Measurements from ENCODE around the gene TNS4. TPM values are rescaled to one million over a fixed set of nuclear protein-coding genes. Genes with fewer than 3 reads are reported as not detected.
A peak's percentile ranks its signal among the peaks of the same experiment; 100 is the strongest.

The TNS4 gene
- total RNA-seq, 1 experiment from 2014 or later = 522 TPM

- BruUV-seq (replicated peaks) = no TSS peak
- ChIA-PET POLR2A (interaction anchor here (0.6 to 13.6 kb wide), 12 partner anchors 10 to 124 kb away, joined by 3 to 472 read pairs (median 5); partner anchors contain the start of genes TNS4 and TOP2A), CTCF (interaction anchor here (0.5 to 9.8 kb wide), 6 partner anchors 8 to 98 kb away, joined by 3 to 90 read pairs (median 4); no protein-coding TSS in a partner anchor)
- peak overlapping the region; percentile 89 for H3K27ac Mint-ChIP-seq (ENCODE audit: low read depth, unreplicated experiment)
- no peaks in the 10 kb centered on the region for H3K27me3 Mint-ChIP-seq (ENCODE audit: insufficient read depth, unreplicated experiment)
- intact Hi-C loops (cut with micrococcal nuclease) = no loop called here
- no peak for DNase-seq (ENCODE audit: unreplicated experiment)
- H3K36me3 Mint-ChIP-seq (ENCODE audit: insufficient read depth, unreplicated experiment) = no peaks in the 10 kb centered on the region
- no peak overlapping the region for H3K4me3 Mint-ChIP-seq (ENCODE audit: unreplicated experiment)
- H3K9me3 Mint-ChIP-seq (ENCODE audit: unreplicated experiment) = no peaks in the 10 kb centered on the region
- peaks cover 28% of the 10 kb centered on the region for H3K4me1 Mint-ChIP-seq (ENCODE audit: insufficient read depth, unreplicated experiment)
- TF ChIP-seq CTCF (IDR thresholded peaks at IDR 0.05; ENCODE audit: unreplicated experiment) = no peak
Measured at GRCh38 chr17:40538936-40539705, 37.7 kb upstream of the TNS4 start.

GRCh38 chr17:40538019-40538935, 36.9 kb upstream of the TNS4 start:
- peaks cover 31% of the 10 kb centered on the region for H3K4me1 Mint-ChIP-seq (ENCODE audit: insufficient read depth, unreplicated experiment)

DNA sequence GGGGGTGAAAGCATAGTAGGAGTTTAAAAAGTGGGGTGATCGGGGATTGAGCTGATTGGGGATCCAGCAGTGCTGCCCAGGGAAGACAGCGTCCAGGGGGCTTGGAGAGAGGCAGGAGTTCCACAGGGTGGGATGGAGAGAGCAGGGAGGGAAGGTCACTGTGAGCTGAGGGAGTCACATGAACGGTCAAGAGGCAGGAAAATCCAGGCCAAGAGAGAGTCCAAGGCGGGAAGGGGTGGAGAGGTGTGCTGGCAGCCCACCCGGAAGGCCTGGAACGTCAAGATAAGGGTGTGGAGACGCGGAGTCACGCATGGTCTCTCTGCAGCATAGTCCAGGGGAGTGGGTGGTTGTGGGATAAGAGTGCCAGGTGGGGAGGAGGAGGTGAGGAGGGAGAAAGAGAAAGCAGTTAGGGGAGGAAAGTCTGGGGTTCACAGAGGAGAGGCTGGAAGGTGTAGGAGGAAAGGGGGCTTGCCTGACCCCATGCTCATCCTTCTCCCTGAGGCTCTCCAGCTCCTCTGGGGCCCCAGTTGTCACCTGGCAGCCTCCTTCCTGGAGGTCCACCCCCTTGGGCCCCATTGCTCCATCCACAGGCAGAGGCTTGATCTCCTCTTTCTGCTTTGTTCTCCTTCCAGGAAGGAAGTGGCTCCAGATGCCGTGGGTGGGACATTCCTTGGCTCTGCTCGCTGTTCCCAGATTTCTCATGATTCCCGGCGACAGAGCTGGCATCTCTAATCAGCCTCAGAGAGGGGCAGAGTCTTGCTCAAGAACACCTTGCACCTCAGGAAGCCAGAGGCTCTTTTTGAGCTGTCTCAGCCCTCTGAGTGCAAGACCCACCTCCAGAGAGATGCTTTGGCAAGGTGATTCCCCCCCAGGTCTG, 35.1 kb upstream of the TNS4 start:
- CTCF ChIA-PET = interaction anchor here (0.6 to 9.8 kb wide), 11 partner anchors 11 to 174 kb away, joined by 3 to 97 read pairs (median 5); no protein-coding TSS in a partner anchor
- TF ChIP-seq CTCF (IDR thresholded peaks at IDR 0.05; ENCODE audit: unreplicated experiment) = no peak
- peaks cover 38% of the 10 kb centered on the region for H3K4me1 Mint-ChIP-seq (ENCODE audit: insufficient read depth, unreplicated experiment)
- intact Hi-C loops (cut with micrococcal nuclease) = no loop called here
- H3K9me3 Mint-ChIP-seq (ENCODE audit: unreplicated experiment) = no peaks in the 10 kb centered on the region
- H3K27ac Mint-ChIP-seq (ENCODE audit: low read depth, unreplicated experiment) = no peak overlapping the region
- POLR2A ChIA-PET = interaction anchor here (0.6 to 13.6 kb wide), 7 partner anchors 10 to 72 kb away, joined by 3 to 472 read pairs (median 11); partner anchors contain the start of gene TNS4
- DNase-seq (ENCODE audit: unreplicated experiment) = peak; percentile 94
- peak overlapping the region; percentile 40 for H3K4me3 Mint-ChIP-seq (ENCODE audit: unreplicated experiment)
- peaks cover 7% of the 10 kb centered on the region for H3K36me3 Mint-ChIP-seq (ENCODE audit: insufficient read depth, unreplicated experiment)
- H3K27me3 Mint-ChIP-seq (ENCODE audit: insufficient read depth, unreplicated experiment) = no peaks in the 10 kb centered on the region
- BruUV-seq (replicated peaks) = no TSS peak

More at GRCh38 chr17:40538019-40538935, 36.9 kb upstream of the TNS4 start:
- intact Hi-C loops (cut with micrococcal nuclease) = no loop called here
- POLR2A ChIA-PET = interaction anchor here (0.6 to 13.6 kb wide), 15 partner anchors 11 to 1154 kb away, joined by 3 to 472 read pairs (median 4); partner anchors contain the start of genes TNS4 and TOP2A
- CTCF ChIA-PET = interaction anchor here (0.5 to 9.8 kb wide), 7 partner anchors 9 to 98 kb away, joined by 3 to 90 read pairs (median 4); no protein-coding TSS in a partner anchor
- Mint-ChIP-seq H3K27me3 (ENCODE audit: insufficient read depth, unreplicated experiment) (no peaks in the 10 kb centered on the region), H3K4me3 (ENCODE audit: unreplicated experiment) (peak overlapping the region; percentile 54), H3K27ac (ENCODE audit: low read depth, unreplicated experiment) (peak overlapping the region; percentile 89), H3K9me3 (ENCODE audit: unreplicated experiment) (no peaks in the 10 kb centered on the region), H3K36me3 (ENCODE audit: insufficient read depth, unreplicated experiment) (peaks cover 4% of the 10 kb centered on the region)
- peak; percentile 92 for DNase-seq (ENCODE audit: unreplicated experiment)
- TF ChIP-seq CTCF (IDR thresholded peaks at IDR 0.05; ENCODE audit: unreplicated experiment) = no peak
- TSS peak; percentile 69 for BruUV-seq (replicated peaks)
